Measurements from ENCODE around the gene TAOK3.

GRCh38 chr12:118344829-118345228 is 27.9 kb downstream of the TAOK3 start:
- TF ChIP-seq CTCF (conservative IDR thresholded peaks at IDR 0.05) = no peak
- no peak for TF ChIP-seq EZH2 (IDR thresholded peaks at IDR 0.05; ENCODE audit: low read depth)
